ENCODE results near the gene NLRP1.

GRCh38 chr17:5468075-5468473, 116.2 kb downstream of the NLRP1 start:
- TF ChIP-seq CTCF (IDR thresholded peaks at IDR 0.05), result no peak
- no peak for TF ChIP-seq EP300 (IDR thresholded peaks at IDR 0.05)
